HG03135 (cell line): ENCODE measurements around the gene TNNT1.
"Not testable (repeated sequence)": the region's sequence is repeated elsewhere in the genome, so short reads cannot be mapped to it uniquely, and the experiment has no call there.

Experiments used
- ATAC-seq: cut with Tn5 transposase; IDR thresholded peaks from one replicate; pipeline ENCODE4 v1.9.1; 2021; ENCODE audit warnings: mild to moderate bottlenecking, moderate library complexity; ENCODE audit not compliant: unreplicated experiment

TNNT1 gene

DNA sequence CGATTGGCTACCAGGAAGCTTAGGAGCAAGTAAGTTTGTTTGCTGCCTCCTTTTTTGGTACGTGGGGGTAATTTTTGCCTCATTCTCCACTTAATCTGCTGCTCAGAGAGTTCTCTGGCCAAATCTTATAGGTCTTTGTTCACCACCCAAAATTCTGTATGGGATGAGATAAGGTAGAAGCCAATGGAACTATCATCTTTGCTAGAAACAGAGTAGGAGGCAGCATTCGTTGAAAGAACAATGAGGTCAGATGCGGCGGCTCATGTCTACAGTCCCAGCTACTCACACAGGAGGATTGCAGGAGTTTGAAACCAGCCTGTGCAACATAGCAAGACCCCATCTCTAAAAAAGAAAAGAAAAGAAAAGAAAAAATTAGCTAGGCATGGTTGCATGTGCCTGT lies 22.4 kb upstream of the TNNT1 start:
- ATAC-seq = no peak

DNA sequence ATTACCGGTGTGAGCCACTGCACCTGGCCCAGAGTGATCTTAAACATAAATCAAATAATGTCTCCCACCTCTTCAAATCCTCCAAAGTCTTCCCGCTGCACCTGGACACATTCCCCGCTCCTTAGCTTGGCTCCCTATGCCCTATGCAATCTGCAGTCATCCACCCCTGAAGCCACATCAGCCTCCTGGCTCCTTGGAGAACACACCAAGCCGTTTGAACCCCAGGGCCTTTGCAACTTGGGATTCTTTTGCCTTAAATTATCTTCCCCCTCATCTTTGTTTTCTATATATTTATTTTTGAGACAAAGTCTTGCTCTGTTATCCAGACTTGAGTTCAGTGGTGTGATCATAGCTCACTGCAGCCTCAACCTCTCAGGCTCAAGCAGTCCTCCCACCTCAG lies 20.1 kb upstream of the TNNT1 start:
- ATAC-seq = no peak

DNA sequence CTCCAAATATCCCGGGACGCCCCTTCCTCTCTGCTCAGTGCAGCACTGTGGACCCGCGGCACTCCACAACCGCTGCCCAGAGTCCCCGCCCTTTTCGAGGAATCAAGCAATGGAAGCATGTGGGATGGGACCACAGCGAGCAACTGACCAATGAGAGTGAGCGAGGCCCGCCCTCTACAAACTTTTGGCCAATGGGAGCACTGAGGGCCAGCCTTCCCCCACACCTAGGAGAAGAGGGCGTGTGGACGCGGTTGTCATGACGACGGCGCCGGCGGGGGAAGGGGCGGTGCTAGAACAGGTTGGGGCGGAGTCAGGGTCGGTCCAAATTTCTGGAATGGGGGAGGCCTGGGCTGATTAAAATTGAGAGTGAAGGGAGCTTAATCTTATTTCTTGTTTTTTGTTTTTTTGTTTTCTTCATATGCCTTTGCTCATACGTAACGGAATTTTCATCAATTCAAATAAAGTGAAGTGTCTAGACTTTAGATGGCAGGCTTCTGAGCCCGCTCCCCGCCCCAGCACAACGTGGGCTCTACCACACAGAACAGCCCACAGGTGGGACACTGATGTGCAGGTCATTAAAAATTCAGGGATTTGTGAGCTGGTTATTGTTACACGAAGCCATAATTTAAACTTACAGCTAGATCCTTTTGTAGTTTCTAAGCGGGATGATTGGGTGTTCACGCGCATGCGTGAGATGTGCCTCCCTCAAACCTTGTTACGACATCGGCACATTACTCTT lies 17.7 kb upstream of the TNNT1 start, which contains the start of gene DNAAF3:
TSS of gene DNAAF3 (minus strand) at position 84 of the 739 bp plus-strand sequence. CDS start 200 bp downstream, outside the sequence.
- peak; percentile 74 for ATAC-seq

DNA sequence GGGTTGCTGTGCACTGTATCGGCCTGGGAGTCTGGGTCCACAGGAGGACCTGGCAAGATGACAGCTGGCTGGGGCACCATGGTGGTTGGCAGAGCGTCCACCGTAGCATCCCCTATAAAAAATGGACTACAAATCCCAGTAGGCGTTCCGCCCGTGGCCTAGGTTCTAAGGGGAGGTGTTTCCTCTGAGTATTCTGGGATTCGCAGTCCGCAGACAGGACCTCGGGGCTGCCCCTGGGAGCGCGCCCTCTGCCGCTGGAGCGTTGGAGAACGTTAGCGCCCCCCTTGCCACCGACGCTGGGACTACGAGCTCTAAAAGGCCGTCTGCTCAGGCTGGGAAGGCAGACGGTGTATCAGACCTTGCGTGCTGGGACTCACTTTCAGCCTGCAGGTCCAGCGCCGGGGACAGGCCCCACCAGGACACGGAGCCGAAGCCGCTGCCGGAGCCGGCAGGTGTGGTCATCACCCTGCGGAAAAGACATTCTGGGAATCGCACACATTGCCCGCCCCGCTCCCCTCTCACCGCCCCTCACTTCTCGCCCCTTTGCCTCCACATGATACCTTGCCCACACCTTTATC lies 17.0 kb upstream of the TNNT1 start:
- peak; percentile 13 for ATAC-seq

DNA sequence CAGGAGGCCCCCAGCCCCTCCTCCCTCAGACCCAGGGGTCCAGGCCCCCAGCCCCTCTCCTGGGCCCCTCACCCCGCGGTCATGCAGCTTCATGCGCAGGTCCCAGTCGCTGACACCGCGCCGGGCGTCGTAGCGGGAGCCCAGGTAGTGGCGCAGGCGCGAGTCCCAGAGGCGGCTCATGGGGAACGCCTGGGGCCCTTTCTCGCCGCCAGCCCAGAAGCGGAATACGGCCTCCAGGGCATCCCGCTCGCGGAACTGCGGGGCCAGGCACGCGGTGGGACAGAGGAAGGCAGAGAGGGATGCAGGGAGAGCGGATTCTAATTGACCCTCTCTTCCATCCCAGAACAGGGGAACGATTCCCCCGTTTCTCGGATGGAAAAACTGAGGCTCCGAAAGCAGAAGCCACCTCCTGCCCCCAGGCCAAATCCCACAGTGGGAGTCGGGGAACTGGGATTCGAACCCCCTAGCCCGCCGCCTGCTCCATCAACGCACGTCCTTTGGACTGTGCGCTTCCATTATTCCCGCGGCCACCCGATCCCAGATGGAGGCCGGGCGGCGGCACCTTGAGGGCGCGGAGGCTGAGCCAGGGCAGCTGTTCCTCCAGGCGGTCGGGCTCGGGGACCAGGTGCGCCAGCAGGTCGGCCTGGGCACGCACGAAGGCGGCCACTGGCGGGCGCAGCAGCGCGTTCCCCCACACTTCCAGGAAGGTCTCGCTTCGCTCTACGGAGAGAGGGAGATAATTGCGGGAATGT lies 12.7 kb upstream of the TNNT1 start:
- no peak for ATAC-seq

DNA sequence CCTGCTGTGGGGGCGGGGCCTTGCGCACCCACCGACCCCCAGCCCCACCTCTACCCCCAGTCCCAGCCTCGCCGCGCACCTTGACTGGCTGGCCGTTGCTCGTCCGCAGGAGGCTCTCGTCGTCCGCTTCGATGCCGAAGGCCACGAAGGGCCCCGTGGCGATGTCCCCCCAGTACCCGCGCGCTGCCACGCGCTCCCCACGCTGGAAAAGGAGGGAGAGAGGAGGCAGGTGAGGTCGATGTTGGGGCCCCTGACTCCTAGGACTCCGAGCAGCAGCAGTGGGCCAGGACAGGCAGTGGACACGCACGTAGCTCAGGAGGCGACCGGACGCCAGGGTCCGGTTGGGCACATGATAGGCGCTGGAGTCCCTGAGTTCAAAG lies 12.0 kb upstream of the TNNT1 start:
- no peak for ATAC-seq

DNA sequence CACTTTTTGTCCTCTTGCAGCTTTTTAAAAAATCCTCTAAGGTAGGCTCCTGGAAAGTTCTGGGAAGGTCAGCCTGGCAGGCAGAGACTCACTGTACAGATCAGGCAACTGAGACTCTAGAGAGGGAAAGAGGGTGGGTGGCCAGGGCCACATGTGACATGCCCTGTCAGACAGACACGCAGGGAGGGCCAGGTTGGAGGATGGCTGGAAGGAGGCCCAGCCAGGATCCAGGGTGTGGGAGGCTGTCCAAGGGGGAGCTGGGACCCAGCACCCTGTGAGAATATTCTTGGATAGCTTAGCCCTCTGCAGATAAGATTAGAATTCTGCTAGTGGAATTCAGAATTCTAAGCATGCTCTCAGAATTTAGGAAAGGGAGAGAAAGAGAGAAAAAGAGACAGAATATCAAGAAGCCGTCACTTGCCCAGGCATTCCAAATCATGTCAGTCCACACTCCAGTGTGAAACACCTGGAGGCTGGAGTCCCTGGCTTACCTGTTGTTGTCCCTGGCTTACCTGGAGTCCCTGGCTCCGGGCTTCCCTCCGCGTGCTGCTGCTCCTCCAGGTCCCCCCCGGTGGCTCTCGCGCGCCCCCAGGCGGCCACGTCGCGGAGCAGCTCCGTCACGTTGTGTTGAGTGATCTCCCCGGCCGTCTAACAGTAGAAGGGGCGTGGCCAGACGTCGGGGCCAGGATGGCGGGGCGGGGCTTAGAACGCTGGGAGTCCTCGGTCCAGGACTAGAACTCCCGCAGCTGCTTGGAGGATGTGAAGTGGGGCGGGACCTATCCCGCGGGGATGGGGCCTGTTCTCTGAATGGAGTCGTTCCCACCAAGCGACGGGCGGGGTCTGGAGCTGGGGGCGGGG lies 11.4 kb upstream of the TNNT1 start:
- ATAC-seq = peak; percentile 59

DNA sequence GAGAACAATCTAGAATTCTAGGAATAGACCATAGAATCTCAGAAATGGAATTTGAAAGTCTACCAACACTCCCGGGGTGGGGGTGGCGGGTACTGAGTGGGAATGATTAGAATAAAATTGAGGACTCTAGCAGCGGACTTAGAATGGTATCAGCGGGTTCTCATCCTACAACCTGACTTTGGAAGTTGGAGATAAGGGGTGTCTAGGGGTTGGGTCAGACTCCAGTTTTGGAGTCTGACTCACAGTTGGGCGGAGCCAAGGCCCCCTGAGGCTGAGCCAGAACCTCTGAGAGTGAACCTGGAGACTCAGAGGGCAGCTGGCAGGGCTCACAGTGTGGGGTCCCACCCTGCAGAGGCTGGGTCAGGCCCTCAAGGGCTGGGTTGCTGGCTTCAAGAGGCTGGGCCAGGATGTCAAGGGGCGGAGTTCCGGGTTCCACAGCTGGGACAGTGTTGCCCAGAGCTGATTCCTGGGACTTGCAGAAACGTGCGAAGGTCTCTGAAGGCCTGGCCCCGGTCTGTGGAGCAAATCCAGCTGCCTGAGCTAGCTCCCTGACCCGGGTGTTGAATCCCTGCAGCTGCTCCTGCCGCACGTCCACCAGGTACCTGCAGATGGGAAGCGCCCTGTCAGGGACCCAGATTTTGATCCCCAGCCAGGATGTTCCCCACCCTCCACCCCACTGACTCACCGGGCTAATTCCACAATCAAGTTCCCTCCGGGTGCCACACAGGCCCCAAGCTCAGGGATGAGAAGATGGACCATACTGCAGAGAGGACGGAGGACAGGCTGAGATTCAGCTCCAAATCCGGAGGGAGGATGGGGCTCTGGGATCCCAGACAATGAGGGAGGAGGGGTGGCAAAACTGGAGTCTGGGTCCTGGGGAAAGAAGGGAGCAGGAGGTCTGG lies 10.1 kb upstream of the TNNT1 start:
- ATAC-seq = no peak

DNA sequence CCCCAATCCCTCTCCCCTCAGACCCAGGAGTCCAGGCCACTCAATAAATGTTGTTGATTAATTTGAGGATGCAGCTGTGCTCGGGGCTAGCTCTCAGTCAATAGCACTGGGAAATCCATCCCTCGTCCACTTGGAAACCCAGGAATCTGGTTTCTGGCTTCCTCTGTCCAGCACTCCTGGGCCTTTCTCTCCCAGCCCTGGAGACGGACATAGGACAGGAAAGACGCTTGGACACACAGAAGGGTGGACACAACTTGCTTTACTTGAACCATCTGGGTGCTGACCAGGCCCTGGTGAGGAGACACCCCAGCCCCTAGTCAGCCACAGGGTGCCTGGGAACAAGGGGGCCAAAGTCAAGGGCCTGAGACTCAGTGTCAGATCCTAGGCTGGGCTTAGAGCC lies 9.4 kb upstream of the TNNT1 start:
- ATAC-seq = no peak

DNA sequence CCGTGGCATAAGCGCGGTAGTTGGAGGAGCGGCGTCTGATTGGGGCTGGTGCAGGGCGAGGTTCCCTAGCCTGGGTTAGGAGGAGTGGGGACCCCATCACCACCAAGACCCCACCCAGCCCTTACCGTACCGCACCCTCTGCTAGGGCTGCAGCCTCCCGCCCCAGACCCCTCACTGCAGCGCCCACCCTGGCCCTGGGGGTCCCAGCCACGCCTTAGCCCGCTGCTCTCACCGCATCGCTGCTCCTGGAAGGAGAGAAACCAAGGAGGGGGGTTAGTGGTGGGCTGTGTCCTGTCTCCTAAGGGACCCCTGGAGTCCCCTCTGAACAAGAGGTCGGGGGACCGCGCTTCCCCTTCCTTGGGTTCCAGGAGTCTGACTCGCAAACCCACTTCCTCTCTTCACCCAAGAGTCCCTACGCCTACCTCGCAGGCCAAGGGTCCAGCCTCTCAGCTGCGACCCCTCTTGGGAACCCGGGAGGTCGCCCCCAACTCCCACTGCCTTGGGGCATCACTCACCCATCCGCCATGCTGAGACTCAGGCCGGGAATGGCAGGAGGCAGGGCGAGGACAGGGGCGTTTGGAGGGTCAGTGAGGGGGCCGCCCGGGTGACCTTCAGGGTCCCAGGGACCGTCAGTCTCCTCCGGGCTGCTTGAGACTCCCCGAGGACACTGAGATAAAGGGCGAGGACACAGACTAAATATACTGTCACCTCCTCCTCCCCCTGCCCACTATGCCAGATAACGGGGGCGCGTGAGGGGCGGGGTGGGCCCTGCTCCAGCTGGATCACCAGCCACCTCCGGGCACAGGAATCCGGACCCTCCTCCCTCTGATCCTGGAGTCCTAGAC lies 8.3 kb upstream of the TNNT1 start, which contains the start of gene TNNI3:
TSS of gene TNNI3 (minus strand) at position 669 of the 845 bp plus-strand sequence. CDS start at position 526, 143 bp downstream.
- no peak for ATAC-seq

DNA sequence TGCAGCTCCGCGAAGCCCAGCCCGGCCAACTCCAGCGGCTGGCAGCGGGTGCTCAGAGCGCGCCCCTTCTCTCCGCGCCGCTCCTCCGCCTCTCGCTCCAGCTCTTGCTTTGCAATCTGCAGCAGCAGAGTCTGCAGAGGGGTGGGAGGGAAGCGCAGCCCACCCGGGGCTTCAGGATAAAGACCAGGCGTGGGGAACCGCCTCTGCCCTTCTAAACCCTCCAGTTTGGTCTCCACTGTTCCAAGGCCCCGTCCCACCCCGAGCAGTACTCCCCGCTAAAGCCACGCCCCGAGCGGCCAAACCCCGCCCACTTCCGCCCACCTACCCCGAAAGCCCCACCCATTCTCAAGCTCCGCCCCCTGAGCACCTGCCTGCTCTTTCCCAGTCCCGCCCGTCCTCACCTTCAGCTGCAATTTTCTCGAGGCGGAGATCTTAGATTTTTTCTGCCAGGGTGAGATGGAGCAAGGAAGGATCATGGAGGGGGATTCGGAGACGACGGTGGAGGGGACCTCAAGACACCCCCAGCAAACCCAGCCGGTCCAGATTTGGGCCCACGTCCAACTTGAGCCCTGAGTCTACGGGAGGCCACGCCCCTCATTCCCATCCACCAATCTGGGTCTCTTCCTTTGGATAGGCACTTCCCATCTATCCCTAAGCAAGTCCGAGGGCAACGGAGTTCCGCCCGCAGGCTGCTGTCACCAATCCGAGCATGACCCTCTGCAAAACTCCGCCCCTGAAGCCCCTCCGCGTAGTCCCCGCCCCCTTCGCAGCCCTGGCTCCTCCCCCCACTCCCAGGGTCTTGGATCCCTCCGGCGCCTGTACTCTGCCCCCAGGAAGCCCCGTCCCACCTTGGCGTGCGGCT lies 7.4 kb upstream of the TNNT1 start:
- ATAC-seq = no peak

DNA sequence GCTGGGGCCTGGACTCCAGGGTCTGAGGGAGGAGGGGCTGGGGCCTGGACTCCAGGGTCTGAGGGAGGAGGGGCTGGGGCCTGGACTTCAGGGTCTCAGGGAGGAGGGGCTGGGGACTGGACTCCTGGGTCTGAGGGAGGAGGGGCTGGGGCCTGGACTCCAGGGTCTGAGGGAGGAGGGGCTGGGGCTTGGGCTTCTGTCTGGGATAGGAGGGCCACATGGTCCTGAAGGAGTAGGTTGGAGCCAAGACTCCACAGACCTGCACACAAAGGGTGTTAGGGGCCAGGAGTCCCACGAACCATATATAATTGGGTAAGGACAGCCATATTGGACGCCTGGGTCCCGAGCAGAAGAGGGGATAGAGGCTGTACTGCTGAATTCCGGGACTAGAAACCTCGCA lies 6.8 kb upstream of the TNNT1 start:
- not testable (repeated sequence) for ATAC-seq

DNA sequence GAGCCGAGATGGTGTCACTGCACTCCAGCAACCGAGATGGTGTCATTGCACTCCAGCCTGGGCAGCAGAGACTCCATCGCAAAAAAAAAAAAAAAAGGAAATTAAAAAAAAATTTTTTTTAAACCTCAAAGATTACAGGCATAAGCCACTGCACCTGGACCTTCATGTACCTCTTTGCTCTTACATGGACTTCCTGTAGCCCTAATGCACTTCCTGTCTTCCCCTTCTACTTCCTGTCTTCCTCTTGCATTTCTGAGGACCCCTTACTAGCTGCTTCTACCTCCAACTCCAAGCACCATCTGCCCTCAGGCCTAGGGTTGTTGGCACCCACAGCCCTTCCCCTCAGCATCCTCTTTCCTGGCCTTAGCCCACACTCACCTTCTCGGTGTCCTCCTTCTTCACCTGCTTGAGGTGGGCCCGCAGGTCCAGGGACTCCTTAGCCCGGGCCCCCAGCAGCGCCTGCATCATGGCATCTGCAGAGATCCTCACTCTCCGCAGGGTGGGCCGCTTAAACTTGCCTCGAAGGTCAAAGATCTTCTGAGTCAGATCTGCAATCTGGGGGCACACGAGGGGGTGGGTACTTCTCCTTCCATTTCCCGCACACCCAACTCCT lies 4.8 kb upstream of the TNNT1 start:
- ATAC-seq = no peak

DNA sequence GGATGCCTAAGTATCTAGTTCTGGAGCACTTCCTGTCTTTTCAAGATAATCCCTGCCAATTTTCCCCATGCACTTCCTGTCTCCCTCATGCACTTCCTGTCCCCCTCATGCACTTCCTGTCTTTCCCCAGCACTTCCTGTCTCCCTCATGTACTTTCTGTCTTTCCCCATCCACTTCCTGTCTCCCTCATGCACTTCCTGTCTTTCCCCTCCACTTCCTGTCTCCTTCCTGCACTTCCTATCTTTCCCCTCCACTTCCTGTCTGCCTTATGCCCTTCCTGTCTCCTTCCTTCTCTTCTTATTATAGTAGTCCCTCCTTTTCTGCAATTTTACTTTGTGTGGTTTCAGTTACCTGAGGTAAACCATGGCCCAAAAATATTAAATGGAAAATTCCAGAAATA lies 3.0 kb upstream of the TNNT1 start:
- no peak for ATAC-seq

DNA sequence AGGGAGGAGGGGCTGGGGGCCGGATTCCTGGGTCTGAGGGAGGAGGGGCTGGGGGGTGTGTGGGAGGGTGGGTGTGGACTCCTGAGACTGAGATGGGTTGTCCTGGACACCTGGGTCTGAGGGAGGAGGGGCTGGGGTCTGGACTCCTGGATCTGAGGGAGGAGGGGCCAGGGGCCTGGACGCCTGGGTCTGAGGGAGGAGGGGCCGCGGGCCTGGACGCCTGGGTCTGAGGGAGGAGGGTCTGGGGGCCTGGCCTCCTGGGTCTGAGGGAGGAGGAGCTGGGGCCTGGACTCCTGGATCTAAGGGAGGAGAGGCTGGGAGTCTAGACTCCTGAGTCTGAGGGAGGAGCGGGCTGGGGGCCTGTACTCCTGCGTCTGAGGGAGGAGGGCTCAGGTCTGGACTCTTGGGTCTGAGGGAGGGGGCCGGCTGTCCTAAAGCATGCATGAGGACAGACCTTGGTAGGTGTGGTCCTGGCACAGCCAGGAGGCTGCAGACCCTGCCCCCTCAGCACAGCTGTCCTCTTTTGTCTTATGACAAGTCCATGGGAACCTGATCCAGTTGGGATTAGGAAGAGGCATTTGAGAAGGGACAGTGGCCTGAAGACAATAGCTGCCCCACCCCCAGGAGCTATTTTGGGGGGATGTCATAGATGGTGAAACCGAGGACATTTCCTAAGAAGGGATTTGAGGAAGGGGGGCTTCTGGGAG lies 1.3 kb downstream of the TNNT1 start:
- ATAC-seq = no peak

DNA sequence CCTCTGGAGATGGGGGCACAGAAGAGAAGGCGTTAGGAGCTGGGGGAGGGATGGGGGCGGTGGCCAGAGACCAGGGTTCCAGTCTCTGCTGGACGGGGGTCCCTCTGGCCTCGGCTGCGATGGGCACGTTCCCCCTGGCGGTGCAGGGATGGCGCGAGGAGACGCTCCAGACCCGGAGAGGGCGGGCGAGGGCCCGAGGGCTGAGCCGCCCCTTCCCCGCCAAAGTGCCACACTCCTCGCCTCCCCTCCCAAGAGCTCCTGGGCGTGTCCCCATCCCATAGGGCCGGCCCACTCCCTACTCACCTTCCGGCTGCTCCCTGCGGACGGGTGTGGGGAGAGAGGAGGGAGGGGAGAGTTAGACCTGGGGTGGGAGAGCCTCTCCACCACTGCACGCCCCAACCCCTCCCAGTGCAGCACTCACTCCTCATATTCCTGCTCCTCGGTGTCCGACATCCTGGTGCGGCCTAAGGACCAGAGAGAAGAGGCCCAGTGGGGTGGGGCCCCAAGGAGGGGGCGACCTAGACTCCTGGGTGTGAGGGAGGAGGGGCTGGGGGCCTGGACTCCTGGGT lies 2.2 kb downstream of the TNNT1 start:
- no peak for ATAC-seq
